ENCODE data around the gene PAPLN. TPM values are rescaled to one million over a fixed set of nuclear protein-coding genes. Genes with fewer than 3 reads are reported as not detected.

PAPLN gene
- total RNA-seq, 1 experiment from 2014 or later = 0.75 TPM

- no TSS peak for BruUV-seq (replicated peaks)
- POLR2A ChIA-PET (ENCODE audit: low non-redundant PET) = interaction anchor here (0.7 kb wide), 1 partner anchor 1740 kb away, joined by 28 read pairs; no protein-coding TSS in a partner anchor
- Histone ChIP-seq H3K27me3 (replicated peaks; ENCODE audit: insufficient read depth, low read depth, low read length, poor library complexity) (no peaks in the 10 kb centered on the region), H3K4me1 (ENCODE audit: insufficient read depth, low read length, poor library complexity, severe bottlenecking) (no peaks in the 10 kb centered on the region), H3K9me3 (ENCODE audit: low read depth, low read length, poor library complexity, severe bottlenecking) (no peaks in the 10 kb centered on the region), H3K36me3 (ENCODE audit: insufficient read depth, low read length, poor library complexity, severe bottlenecking) (peaks cover 22% of the 10 kb centered on the region), H3K27ac (ENCODE audit: low read depth, low read length, poor library complexity, severe bottlenecking) (no peak overlapping the region), H3K4me3 (ENCODE audit: low read depth, low read length, poor library complexity, severe bottlenecking) (no peak overlapping the region)
- intact Hi-C loops (cut with micrococcal nuclease; ENCODE audit: unreplicated experiment) = no loop called here
- TF ChIP-seq EZH2 (IDR thresholded peaks at IDR 0.05; ENCODE audit: borderline replicate concordance, low read depth, low read length, poor library complexity, severe bottlenecking) (no peak), CTCF (conservative IDR thresholded peaks at IDR 0.05; ENCODE audit: low read depth, low read length) (no peak)
- no peak for DNase-seq (ENCODE audit: low spot score)
- CTCF ChIA-PET = no interaction called here
Measured at GRCh38 chr14:73285979-73286378, 48.7 kb downstream of the PAPLN start.

DNA sequence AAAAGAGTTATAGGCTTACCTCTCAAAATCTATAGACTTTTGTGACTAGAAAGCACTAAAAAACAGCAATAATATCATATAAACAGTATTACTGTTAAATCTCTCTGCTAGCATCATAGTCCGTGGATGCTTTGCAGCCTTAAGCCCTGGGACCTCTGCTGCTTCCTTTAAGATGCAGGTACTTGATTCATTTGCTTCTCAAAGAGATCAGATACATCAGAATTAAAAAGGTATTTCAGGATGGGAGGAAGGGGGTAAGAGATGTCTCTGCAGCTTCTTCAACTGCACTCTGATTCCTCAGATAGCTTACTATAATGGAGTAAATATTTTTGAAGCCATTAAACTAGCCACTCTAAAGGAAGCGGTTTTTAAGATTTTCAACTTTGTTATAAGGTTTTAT is 49.3 kb downstream of the PAPLN start:
- intact Hi-C loops (cut with micrococcal nuclease; ENCODE audit: unreplicated experiment) = no loop called here
- BruUV-seq (replicated peaks) = no TSS peak
- TF ChIP-seq CTCF (conservative IDR thresholded peaks at IDR 0.05; ENCODE audit: low read depth, low read length) (no peak), EZH2 (IDR thresholded peaks at IDR 0.05; ENCODE audit: borderline replicate concordance, low read depth, low read length, poor library complexity, severe bottlenecking) (no peak)
- Histone ChIP-seq H3K36me3 (ENCODE audit: insufficient read depth, low read length, poor library complexity, severe bottlenecking) (peaks cover 19% of the 10 kb centered on the region), H3K9me3 (ENCODE audit: low read depth, low read length, poor library complexity, severe bottlenecking) (no peaks in the 10 kb centered on the region), H3K4me1 (ENCODE audit: insufficient read depth, low read length, poor library complexity, severe bottlenecking) (no peaks in the 10 kb centered on the region), H3K4me3 (ENCODE audit: low read depth, low read length, poor library complexity, severe bottlenecking) (no peak overlapping the region), H3K27me3 (replicated peaks; ENCODE audit: insufficient read depth, low read depth, low read length, poor library complexity) (no peaks in the 10 kb centered on the region), H3K27ac (ENCODE audit: low read depth, low read length, poor library complexity, severe bottlenecking) (no peak overlapping the region)
- ChIA-PET CTCF (no interaction called here), POLR2A (ENCODE audit: low non-redundant PET) (no interaction called here)
- DNase-seq (ENCODE audit: low spot score) = no peak

- ChIA-PET CTCF (no interaction called here), POLR2A (ENCODE audit: low non-redundant PET) (no interaction called here)
- H3K9me3 ChIP-seq (ENCODE audit: low read depth, low read length, poor library complexity, severe bottlenecking) = no peaks in the 10 kb centered on the region
- no TSS peak for BruUV-seq (replicated peaks)
- no peaks in the 10 kb centered on the region for H3K4me1 ChIP-seq (ENCODE audit: insufficient read depth, low read length, poor library complexity, severe bottlenecking)
- no peak for TF ChIP-seq CTCF (conservative IDR thresholded peaks at IDR 0.05; ENCODE audit: low read depth, low read length)
- TF ChIP-seq EZH2 (IDR thresholded peaks at IDR 0.05; ENCODE audit: borderline replicate concordance, low read depth, low read length, poor library complexity, severe bottlenecking) = no peak
- intact Hi-C loops (cut with micrococcal nuclease; ENCODE audit: unreplicated experiment) = no loop called here
- no peak overlapping the region for H3K27ac ChIP-seq (ENCODE audit: low read depth, low read length, poor library complexity, severe bottlenecking)
- no peaks in the 10 kb centered on the region for H3K27me3 ChIP-seq (replicated peaks; ENCODE audit: insufficient read depth, low read depth, low read length, poor library complexity)
- no peak for DNase-seq (ENCODE audit: low spot score)
- H3K36me3 ChIP-seq (ENCODE audit: insufficient read depth, low read length, poor library complexity, severe bottlenecking) = peaks cover 16% of the 10 kb centered on the region
- no peak overlapping the region for H3K4me3 ChIP-seq (ENCODE audit: low read depth, low read length, poor library complexity, severe bottlenecking)
Measured at GRCh38 chr14:73287071-73287470, 49.8 kb downstream of the PAPLN start.
